GM04503 (cell line): ENCODE data around the gene DAGLA.

Experiments used
- DNase-seq: peaks from one replicate; pipeline ENCODE4 v3.0.0-alpha.2; 2012; ENCODE audit warnings: low read depth

Gene DAGLA

GRCh38 chr11:61765550-61766253 lies 85.5 kb downstream of the DAGLA start:
- no peak for DNase-seq

GRCh38 chr11:61766353-61766841 lies 86.2 kb downstream of the DAGLA start:
- no peak for DNase-seq

- no peak for DNase-seq
Observed at GRCh38 chr11:61768376-61769076, 88.3 kb downstream of the DAGLA start.

GRCh38 chr11:61769169-61769920 lies 89.2 kb downstream of the DAGLA start:
- DNase-seq: no peak

GRCh38 chr11:61769946-61770683 lies 89.9 kb downstream of the DAGLA start:
- no peak for DNase-seq

GRCh38 chr11:61771195-61771894 lies 91.2 kb downstream of the DAGLA start:
- DNase-seq: no peak

- DNase-seq: no peak
Observed at GRCh38 chr11:61771985-61772455, 91.8 kb downstream of the DAGLA start.

GRCh38 chr11:61773356-61773755 lies 93.2 kb downstream of the DAGLA start:
- DNase-seq: no peak

GRCh38 chr11:61773809-61774208 lies 93.6 kb downstream of the DAGLA start:
- no peak for DNase-seq

- DNase-seq: no peak
Observed at GRCh38 chr11:61774411-61774810, 94.2 kb downstream of the DAGLA start.

GRCh38 chr11:61775106-61775505 lies 94.9 kb downstream of the DAGLA start:
- no peak for DNase-seq

- DNase-seq: no peak
Observed at GRCh38 chr11:61775606-61776554, 95.7 kb downstream of the DAGLA start.

- no peak for DNase-seq
Observed at GRCh38 chr11:61776561-61777075, 96.4 kb downstream of the DAGLA start.

GRCh38 chr11:61777234-61778090 lies 97.3 kb downstream of the DAGLA start:
- no peak for DNase-seq

- DNase-seq: no peak
Observed at GRCh38 chr11:61778357-61778886, 98.2 kb downstream of the DAGLA start.

- DNase-seq: no peak
Observed at GRCh38 chr11:61778920-61779650, 98.9 kb downstream of the DAGLA start.

GRCh38 chr11:61779666-61780525 lies 99.7 kb downstream of the DAGLA start:
- DNase-seq: no peak
